Measurements from ENCODE around the gene SKIC8.

The SKIC8 gene

GRCh38 chr15:78276064-78276943, 23.1 kb downstream of the SKIC8 start:
- H3K4me3 ChIP-seq (ENCODE audit: low read depth, low read length): no peak overlapping the region
- TF ChIP-seq CTCF (IDR thresholded peaks at IDR 0.05; ENCODE audit: borderline replicate concordance, insufficient read depth, low read depth, low read length): no peak

DNA sequence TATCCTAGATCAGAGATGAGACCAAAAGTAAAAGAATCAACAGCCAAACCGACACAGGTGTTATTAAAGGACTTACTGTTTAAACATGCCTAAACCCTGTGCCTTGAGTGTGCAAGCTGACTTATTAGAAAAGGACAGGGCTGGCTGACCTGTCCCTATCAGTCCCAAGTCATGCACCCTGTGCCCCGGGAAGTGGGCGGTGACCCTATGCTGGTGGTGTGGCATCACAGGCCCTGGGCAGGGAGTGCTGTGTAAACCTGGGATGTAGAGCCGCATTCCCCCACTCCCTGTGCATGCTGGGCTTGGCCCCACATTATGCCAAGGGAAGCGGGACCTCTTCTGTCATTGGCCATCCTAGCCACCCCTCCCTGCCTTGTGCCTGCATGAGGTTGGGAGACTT, 24.4 kb downstream of the SKIC8 start:
- TF ChIP-seq CTCF (IDR thresholded peaks at IDR 0.05; ENCODE audit: borderline replicate concordance, insufficient read depth, low read depth, low read length): no peak
- no peak overlapping the region for H3K4me3 ChIP-seq (ENCODE audit: low read depth, low read length)

GRCh38 chr15:78272776-78273175, 26.6 kb downstream of the SKIC8 start:
- no peak for TF ChIP-seq CTCF (IDR thresholded peaks at IDR 0.05; ENCODE audit: borderline replicate concordance, insufficient read depth, low read depth, low read length)
- no peak overlapping the region for H3K4me3 ChIP-seq (ENCODE audit: low read depth, low read length)

DNA sequence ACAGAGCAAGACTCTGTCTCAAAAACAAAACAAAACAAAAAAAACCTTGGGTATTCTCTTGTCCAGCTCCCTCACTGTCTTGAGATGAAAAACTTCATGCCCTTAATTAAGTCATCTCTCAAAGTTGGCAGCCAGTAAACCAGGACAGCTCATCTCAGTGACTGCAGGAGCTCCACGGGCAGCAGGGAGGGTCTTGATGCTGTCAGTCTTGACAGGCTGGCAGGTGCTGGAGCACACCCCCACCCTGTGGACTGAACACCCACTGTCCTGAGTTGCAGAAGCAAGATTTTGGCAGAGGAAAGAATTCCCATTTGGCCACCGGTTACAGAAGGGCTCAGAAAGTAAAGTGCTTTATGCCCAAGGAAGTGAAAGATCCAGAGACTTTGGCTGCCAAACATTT, 27.1 kb downstream of the SKIC8 start:
- no peak overlapping the region for H3K4me3 ChIP-seq (ENCODE audit: low read depth, low read length)
- no peak for TF ChIP-seq CTCF (IDR thresholded peaks at IDR 0.05; ENCODE audit: borderline replicate concordance, insufficient read depth, low read depth, low read length)

DNA sequence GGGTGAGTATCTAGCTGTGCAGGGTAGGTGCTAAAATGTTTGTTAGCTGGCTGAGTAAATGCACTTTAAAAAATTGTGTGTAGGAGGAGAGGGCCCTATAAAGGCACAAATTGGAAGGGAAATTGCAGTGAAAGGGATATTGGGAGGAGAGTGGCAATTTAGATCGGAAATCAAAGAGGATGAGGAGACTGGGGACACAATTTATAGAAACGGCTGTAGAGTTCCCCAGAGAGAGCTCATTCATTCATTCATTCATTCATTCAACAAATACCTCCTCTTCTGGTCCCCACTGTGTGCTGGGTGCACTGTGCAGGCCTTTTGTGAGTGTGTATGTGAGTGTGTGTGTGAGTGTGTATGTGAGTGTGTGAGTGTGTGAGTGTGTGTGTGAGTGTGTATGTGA, 32.6 kb downstream of the SKIC8 start:
- TF ChIP-seq CTCF (IDR thresholded peaks at IDR 0.05; ENCODE audit: borderline replicate concordance, insufficient read depth, low read depth, low read length): no peak
- H3K4me3 ChIP-seq (ENCODE audit: low read depth, low read length): no peak overlapping the region

DNA sequence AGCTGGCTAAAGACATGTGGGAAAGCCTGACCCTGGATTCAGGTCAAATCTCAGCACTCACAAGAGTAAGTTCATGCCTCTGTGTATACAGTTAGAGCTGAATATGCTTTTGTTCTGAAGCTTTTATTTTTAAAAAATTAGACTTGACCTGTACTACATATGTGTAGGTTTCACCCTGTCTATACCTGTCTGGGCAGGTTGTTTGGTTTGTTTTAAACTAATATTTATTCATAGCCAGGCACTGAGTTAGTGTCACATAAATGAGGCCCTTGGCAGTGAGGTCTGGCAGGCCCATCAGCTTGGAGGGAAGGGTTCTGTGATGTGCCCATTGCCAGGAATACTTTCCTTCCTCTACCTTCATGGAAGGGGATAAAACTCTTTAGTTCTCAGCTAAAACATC, 33.2 kb downstream of the SKIC8 start:
- H3K4me3 ChIP-seq (ENCODE audit: low read depth, low read length): no peak overlapping the region
- no peak for TF ChIP-seq CTCF (IDR thresholded peaks at IDR 0.05; ENCODE audit: borderline replicate concordance, insufficient read depth, low read depth, low read length)

DNA sequence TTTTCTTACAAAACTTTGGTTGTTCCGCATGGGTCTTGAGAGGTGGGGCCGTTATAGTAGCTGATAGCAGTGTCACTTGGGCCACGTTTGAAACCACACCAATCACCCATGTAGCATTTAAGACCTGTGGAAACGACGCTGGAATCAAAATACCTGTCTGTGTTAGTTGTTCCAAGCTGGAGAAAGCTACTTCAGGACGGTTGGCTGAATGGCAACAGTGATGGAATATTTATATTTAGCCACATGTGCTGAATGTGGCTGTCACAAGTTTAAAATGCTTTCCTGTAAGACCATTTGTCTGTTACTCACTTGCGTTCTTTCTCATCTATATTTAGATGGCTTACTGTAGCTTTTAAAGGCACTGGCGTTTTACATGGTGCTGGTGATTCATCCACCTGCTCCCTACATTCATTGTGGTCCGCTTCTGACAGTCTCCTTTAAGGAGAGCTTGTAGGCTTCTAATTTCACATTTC, 33.6 kb downstream of the SKIC8 start:
- TF ChIP-seq CTCF (IDR thresholded peaks at IDR 0.05; ENCODE audit: borderline replicate concordance, insufficient read depth, low read depth, low read length): no peak
- H3K4me3 ChIP-seq (ENCODE audit: low read depth, low read length): no peak overlapping the region
